Left ventricle myocardium superior (tissue), 1 donor: ENCODE data around the gene ZNF503. TPM values are rescaled to one million over a fixed set of nuclear protein-coding genes. Genes with fewer than 3 reads are reported as not detected.
"Not testable (repeated sequence)": the region's sequence is repeated elsewhere in the genome, so short reads cannot be mapped to it uniquely, and the experiment has no call there.

Experiments
- ATAC-seq: fragments of 200-7000 bp; cut with Tn5 transposase; one replicate; pipeline ENCODE4 v1.9.1; 2020; ENCODE audit warnings: mild to moderate bottlenecking, moderate library complexity
- DNase-seq: peaks from one replicate; pipeline ENCODE4 v3.0.0-alpha.2; 2020
- intact Hi-C: fragments of 100-400 bp; cut with micrococcal nuclease; formaldehyde crosslinking; loops from one replicate; pipeline ENCODE4 v1.11.0; 2022
- total RNA-seq: library from RNA; stranded (reverse); fragmentation: NEBNext Ultra II Directional; extraction: Animal tissue kit (Norgen Biotek cat#: 25700); gene quantifications from one replicate; pipeline ENCODE4 v1.2.1, GENCODE V29; 2021
- donor health status: DM: no; HTN: yes; CAD: no; lungs with severe emphysema.

ZNF503 gene
- total RNA-seq, 1 donor from 2014 or later, result 6.8 TPM

- intact Hi-C loops, result no loop called here
- DNase-seq (no peak), ATAC-seq (no peak)
Observed at GRCh38 chr10:75367901-75368300, 33.7 kb downstream of the ZNF503 start.

GRCh38 chr10:75367021-75367487 lies 34.5 kb downstream of the ZNF503 start:
- DNase-seq (no peak), ATAC-seq (no peak)
- intact Hi-C loops, result no loop called here

GRCh38 chr10:75363431-75363830 lies 38.1 kb downstream of the ZNF503 start:
- ATAC-seq, result no peak
- intact Hi-C loops, result no loop called here

GRCh38 chr10:75359876-75360275 lies 41.7 kb downstream of the ZNF503 start:
- ATAC-seq, intact Hi-C loops, DNase-seq: not testable (repeated sequence)

More at GRCh38 chr10:75363431-75363830, 38.1 kb downstream of the ZNF503 start:
- DNase-seq, result no peak

- no peak for DNase-seq
- intact Hi-C loops, result no loop called here
- ATAC-seq, result no peak
Observed at GRCh38 chr10:75358835-75359421, 42.6 kb downstream of the ZNF503 start.

GRCh38 chr10:75358132-75358531 lies 43.4 kb downstream of the ZNF503 start:
- intact Hi-C loops, result no loop called here
- DNase-seq (no peak), ATAC-seq (no peak)

- no peak for ATAC-seq
- no peak for DNase-seq
- intact Hi-C loops, result no loop called here
Observed at GRCh38 chr10:75357500-75357899, 44.1 kb downstream of the ZNF503 start.

GRCh38 chr10:75356484-75356883 lies 45.1 kb downstream of the ZNF503 start:
- DNase-seq (no peak), ATAC-seq (no peak)
- intact Hi-C loops, result no loop called here

GRCh38 chr10:75355706-75356105 lies 45.9 kb downstream of the ZNF503 start:
- DNase-seq (no peak), ATAC-seq (no peak)
- intact Hi-C loops, result no loop called here

GRCh38 chr10:75353183-75353582 lies 48.4 kb downstream of the ZNF503 start:
- DNase-seq (no peak), ATAC-seq (no peak)
- intact Hi-C loops, result no loop called here

- DNase-seq (no peak), ATAC-seq (no peak)
- intact Hi-C loops, result no loop called here
Observed at GRCh38 chr10:75352650-75353049, 48.9 kb downstream of the ZNF503 start.

- ATAC-seq (no peak), DNase-seq (no peak)
- intact Hi-C loops, result no loop called here
Observed at GRCh38 chr10:75351637-75352036, 49.9 kb downstream of the ZNF503 start.

- no peak for ATAC-seq
- DNase-seq, result no peak
- intact Hi-C loops, result no loop called here
Observed at GRCh38 chr10:75350791-75351190, 50.8 kb downstream of the ZNF503 start.

Other genes with a start within 250 kb of the ZNF503 start
- gene VDAC2, start 191.0 kb downstream of the ZNF503 start, total RNA-seq, result 493 TPM
- gene COMTD1, start 165.8 kb downstream of the ZNF503 start, total RNA-seq, result 30.8 TPM
- 23.1 TPM for gene LRMDA, start 29.9 kb upstream of the ZNF503 start, total RNA-seq